ENCODE data around the gene PLEKHH2.

DNA sequence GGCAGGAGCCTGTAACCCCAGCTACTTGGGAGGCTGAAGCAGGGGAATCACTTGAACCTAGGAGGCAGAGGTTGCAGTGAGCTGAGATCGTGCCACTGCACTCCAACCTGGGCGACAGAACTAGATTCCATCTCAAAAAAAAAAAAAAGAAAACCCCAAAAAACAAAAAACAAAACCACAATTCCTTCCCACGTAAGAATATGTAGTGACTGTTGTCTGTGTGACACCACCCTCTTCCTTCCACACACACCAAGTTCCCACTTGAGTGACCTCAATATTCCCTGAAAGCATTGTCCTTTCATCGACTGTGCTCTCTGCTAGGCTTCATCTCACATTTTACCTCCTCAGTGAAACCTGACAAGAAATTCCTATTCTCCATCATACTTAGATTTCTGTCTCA, 32.4 kb upstream of the PLEKHH2 start:
- TF ChIP-seq EZH2 (IDR thresholded peaks at IDR 0.05), result no peak
- TF ChIP-seq POLR2AphosphoS5 (IDR thresholded peaks at IDR 0.05; ENCODE audit: borderline replicate concordance, low read depth, low read length), result no peak
- TF ChIP-seq FOXP2 (optimal IDR thresholded peaks at IDR 0.05; ENCODE audit: control extremely low read depth, extremely low read length, insufficient read depth), result no peak

Measured in SK-N-MC (cell line).